Activated naive CD8-positive, alpha-beta T cell treated with anti-CD3 and anti-CD28 coated beads, Interleukin-2, amount 50 U/mL, for 24 hours (primary cell): Measurements from ENCODE around the gene MUCL3.
A peak's percentile ranks its signal among the peaks of the same experiment; 100 is the strongest.
"Not testable (repeated sequence)": the region's sequence is repeated elsewhere in the genome, so short reads cannot be mapped to it uniquely, and the experiment has no call there.

ENCODE experiments used
- ATAC-seq: fragments of 150-1000 bp; cut with Tn5 transposase; one replicate; pipeline ENCODE4 v1.10.0; 2021
- DNase-seq: peaks from one replicate; pipeline ENCODE4 v3.0.0; 2021
- H3K27ac Mint-ChIP-seq: one replicate; pipeline ENCODE4 v1.8.0; 2021; ENCODE audit warnings: mild to moderate bottlenecking, mixed read lengths
- H3K27me3 Mint-ChIP-seq: one replicate; pipeline ENCODE4 v1.8.0; 2021; ENCODE audit warnings: mixed read lengths
- H3K36me3 Mint-ChIP-seq: one replicate; pipeline ENCODE4 v1.8.0; 2021; ENCODE audit warnings: low read depth, mixed read lengths
- H3K4me1 Mint-ChIP-seq: one replicate; pipeline ENCODE4 v1.8.0; 2021; ENCODE audit warnings: mixed read lengths
- H3K4me3 Mint-ChIP-seq: one replicate; pipeline ENCODE4 v1.8.0; 2021; ENCODE audit warnings: mild to moderate bottlenecking, moderate library complexity, mixed read lengths
- H3K9me3 Mint-ChIP-seq: one replicate; pipeline ENCODE4 v1.8.0; 2021; ENCODE audit warnings: mixed read lengths

MUCL3 gene

DNA sequence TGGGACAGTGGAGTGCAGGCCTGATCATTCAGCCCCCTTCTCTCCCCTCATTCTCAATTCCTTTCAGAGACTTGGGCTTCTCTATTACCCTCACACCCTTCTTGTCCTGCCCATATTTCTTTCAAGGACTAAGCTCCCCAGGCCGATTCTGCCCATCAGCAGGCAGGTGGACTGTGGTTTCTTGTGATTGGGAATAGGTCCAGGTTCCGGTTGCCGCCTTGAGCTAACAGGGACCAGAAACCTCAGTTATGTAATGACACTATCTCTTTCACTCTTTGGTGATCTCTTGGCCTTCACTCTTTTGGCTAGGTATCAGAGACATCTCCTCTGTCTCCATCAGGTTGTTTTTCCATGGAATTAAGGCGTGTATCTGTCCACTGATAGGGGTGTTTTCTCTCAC lies 6.5 kb downstream of the MUCL3 start:
- Mint-ChIP-seq H3K36me3 (no peaks in the 10 kb centered on the region), H3K9me3 (no peaks in the 10 kb centered on the region), H3K27me3 (peaks cover 48% of the 10 kb centered on the region), H3K4me3 (no peak overlapping the region), H3K4me1 (peaks cover 4% of the 10 kb centered on the region), H3K27ac (no peak overlapping the region)
- ATAC-seq = no peak
- DNase-seq = no peak

DNA sequence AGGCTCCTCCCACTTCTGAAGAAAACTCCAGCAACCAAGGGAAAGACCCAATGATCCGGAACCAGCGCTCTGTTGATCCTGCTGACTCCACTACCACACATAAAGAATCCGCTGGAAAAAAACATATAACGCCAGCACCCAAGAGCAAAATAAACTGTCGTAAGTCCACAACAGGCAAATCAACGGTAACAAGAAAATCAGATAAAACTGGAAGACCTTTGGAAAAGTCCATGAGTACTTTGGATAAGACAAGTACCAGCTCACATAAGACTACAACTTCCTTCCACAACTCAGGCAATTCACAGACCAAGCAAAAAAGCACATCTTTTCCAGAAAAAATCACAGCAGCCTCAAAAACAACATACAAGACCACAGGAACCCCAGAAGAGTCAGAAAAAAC lies 8.0 kb downstream of the MUCL3 start:
- no peak for DNase-seq
- Mint-ChIP-seq H3K36me3 (no peaks in the 10 kb centered on the region), H3K27ac (no peak overlapping the region)

DNA sequence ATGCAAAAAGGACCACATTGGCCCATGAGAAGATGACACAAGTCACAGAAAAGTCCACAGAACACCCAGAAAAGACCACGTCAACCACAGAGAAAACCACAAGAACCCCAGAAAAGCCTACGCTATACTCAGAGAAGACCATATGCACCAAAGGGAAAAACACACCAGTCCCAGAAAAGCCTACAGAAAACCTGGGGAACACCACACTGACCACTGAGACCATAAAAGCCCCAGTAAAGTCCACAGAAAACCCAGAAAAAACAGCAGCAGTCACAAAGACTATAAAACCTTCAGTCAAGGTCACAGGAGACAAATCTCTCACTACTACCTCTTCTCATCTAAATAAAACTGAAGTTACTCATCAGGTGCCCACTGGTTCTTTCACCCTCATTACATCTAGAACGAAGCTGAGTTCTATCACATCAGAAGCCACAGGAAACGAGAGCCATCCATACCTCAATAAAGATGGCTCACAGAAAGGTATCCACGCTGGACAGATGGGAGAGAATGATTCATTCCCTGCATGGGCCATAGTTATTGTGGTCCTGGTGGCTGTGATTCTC lies 11.2 kb downstream of the MUCL3 start:
- Mint-ChIP-seq H3K9me3 (no peaks in the 10 kb centered on the region), H3K4me3 (peak overlapping the region; percentile 35), H3K27ac (peak overlapping the region; percentile 66)

More for the DNA sequence above, 8.0 kb downstream of the MUCL3 start:
- H3K27me3 Mint-ChIP-seq = peaks cover 43% of the 10 kb centered on the region
- H3K9me3 Mint-ChIP-seq = no peaks in the 10 kb centered on the region
- no peak for ATAC-seq
- no peak overlapping the region for H3K4me3 Mint-ChIP-seq
- H3K4me1 Mint-ChIP-seq = peaks cover 4% of the 10 kb centered on the region

DNA sequence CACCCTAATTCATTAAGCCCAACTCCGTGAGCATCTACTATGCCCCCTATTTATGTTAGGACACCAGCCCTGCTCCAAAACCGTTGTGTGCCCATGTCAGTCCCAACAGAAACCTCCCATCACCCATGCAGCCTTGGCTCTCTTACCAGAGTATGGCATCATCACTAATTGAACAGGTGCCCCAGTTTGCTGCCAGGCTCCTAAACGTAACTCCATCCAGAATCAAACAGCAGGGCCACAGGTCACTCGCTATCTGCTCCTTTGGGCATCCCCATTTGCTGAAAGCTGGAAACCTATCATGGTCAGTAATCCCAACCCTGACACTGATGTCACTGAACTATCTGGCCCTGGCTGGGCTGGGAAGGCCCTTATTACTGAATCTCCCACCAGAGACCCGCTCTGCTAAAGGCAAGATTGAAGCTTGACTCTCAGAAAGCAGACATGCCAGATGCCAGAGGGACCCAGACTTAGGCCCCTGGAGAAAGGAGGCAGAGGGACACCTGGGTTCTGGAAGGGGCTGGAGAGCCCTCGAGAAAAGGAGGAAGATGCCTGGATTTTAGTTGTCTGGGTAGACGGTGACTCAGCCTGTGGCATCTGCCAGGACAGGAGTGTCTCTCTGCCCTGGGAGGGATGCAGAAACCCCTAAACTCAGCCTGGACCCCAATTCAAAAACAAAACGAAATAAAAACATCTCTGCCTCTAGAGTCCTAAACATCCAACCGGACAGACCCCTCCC lies 14.0 kb downstream of the MUCL3 start:
- H3K4me3 Mint-ChIP-seq = peak overlapping the region; percentile 79

More for the DNA sequence above, 11.2 kb downstream of the MUCL3 start:
- ATAC-seq = no peak
- Mint-ChIP-seq H3K27me3 (peaks cover 32% of the 10 kb centered on the region), H3K36me3 (no peaks in the 10 kb centered on the region), H3K4me1 (peaks cover 15% of the 10 kb centered on the region)
- DNase-seq = no peak

DNA sequence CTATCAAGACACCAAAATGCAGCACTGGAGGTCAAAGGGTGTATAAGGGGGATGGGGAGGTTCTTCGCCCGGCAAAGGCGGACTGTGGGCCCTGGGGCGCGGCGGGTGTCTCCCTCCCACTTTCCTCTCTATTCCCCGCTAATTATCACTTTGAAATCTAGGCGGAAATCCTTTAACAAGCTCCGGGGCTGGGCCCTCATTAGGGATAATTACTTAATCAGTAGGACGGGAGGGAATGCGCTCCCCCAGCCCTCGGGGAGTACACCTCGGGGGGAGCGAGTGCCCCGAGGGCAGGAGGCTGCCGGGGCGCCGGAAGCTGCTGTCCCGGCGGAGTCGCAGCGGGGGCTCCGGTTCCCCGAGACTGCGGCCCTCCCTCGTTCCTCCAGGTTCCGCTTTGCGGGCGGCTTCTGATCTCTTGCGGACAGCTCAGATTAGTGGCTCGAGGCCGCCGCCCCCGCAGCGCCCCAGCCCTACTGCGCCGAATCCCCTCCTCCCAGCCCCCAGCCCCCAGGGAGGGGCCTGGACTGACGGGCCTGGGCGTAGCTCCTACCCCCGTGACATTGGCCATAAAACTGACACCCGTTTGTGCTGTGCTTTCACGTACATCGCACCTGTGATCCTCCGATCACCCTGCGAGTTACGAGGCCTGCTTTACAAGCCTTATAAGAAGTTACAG lies 14.7 kb downstream of the MUCL3 start:
- Mint-ChIP-seq H3K27ac (peak overlapping the region; percentile 76), H3K27me3 (peaks cover 26% of the 10 kb centered on the region), H3K36me3 (no peaks in the 10 kb centered on the region), H3K4me3 (peak overlapping the region; percentile 79), H3K4me1 (peaks cover 15% of the 10 kb centered on the region), H3K9me3 (no peaks in the 10 kb centered on the region)
- peak; percentile 89 for ATAC-seq
- DNase-seq = peak; percentile 78

More for the DNA sequence above, 14.0 kb downstream of the MUCL3 start:
- Mint-ChIP-seq H3K4me1 (peaks cover 15% of the 10 kb centered on the region), H3K36me3 (no peaks in the 10 kb centered on the region), H3K27ac (peak overlapping the region; percentile 73), H3K9me3 (no peaks in the 10 kb centered on the region), H3K27me3 (peaks cover 31% of the 10 kb centered on the region)
- ATAC-seq = no peak
- DNase-seq = no peak

DNA sequence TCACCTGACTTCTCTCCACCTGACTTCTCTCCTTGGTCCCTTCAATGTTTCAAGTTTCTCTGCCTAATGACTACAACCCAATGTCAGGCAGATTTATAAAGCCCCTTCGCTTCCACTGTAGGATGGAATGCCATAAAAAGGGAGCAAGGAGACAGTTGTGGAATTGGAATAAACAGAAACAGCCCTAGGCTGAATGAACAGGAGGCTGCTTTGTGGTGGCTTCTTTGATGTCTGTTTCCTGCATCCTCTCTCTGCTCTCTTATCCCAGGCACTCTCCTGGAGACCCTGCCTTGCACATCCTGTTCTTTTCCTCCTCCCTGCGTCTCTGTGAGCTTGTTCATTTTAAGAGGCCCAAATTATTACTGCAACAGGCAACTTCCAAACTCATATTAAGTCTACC lies 16.9 kb downstream of the MUCL3 start:
- Mint-ChIP-seq H3K36me3 (no peaks in the 10 kb centered on the region), H3K27me3 (peaks cover 25% of the 10 kb centered on the region), H3K9me3 (no peaks in the 10 kb centered on the region), H3K4me1 (peaks cover 11% of the 10 kb centered on the region), H3K4me3 (no peak overlapping the region), H3K27ac (no peak overlapping the region)
- DNase-seq (no peak), ATAC-seq (no peak)

DNA sequence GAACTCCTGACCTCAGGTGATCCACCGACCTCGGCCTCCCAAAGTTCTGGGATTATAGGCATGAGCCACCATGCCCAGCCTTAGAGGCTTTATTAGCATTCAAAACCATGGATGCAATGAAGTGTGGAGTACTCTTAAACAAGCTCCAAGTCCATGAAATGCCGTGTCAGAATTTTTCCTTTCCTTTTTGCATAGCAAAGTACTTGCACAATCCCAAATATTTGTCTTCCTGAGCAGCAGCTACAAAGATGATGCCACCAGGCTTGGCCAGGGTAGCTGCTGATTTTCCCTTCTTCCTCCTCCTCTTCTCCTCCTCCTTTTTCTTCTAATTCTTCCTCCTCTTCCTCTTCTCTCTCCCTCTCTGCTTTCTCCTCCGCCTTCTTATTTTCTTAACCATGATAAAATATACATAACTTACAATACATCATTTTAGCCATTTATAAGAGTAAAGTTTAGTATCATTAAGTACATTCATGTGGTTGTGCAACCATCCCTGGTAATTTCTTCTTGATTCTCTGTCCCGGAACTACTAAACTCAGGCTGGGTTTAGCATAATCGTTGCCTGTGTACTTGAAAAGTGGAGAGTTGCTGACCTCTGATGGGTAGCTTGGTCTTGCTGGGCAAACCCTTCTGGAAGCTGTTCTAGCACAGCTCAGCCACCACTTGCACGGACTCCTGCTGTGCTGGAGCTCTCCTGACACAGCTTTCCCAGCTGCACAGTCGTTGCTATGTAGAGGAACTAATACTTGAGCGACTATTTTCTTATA lies 20.3 kb downstream of the MUCL3 start:
- Mint-ChIP-seq H3K36me3 (no peaks in the 10 kb centered on the region), H3K4me3 (no peak overlapping the region), H3K9me3 (no peaks in the 10 kb centered on the region), H3K27me3 (peaks cover 36% of the 10 kb centered on the region), H3K4me1 (peaks cover 11% of the 10 kb centered on the region), H3K27ac (no peak overlapping the region)
- no peak for ATAC-seq
- no peak for DNase-seq

GRCh38 chr6:30962716-30963115 lies 21.9 kb downstream of the MUCL3 start:
- Mint-ChIP-seq H3K27ac (no peak overlapping the region), H3K36me3 (no peaks in the 10 kb centered on the region), H3K4me1 (peaks cover 9% of the 10 kb centered on the region), H3K27me3 (peaks cover 28% of the 10 kb centered on the region), H3K9me3 (no peaks in the 10 kb centered on the region), H3K4me3 (no peak overlapping the region)
- no peak for DNase-seq
- ATAC-seq = no peak

DNA sequence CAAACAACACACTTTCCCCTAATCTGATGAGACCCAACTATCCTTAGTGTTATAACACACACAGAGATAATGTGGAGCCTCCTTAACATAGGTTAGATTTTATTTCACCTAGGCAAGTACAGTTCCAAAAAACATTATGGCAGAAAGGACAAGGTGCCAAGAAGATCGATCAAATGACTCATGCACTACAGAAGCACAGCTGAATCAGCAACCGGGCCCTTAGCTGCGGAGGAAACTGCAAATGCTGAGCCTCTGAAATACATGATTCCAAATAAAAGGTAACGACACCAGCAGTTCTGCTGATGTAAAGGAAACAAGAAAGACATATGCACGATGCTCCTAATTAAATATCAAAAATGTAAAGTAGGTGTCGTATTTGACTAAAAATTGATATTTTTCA lies 22.9 kb downstream of the MUCL3 start:
- no peak overlapping the region for H3K27ac Mint-ChIP-seq
- peaks cover 9% of the 10 kb centered on the region for H3K4me1 Mint-ChIP-seq
- ATAC-seq (no peak), DNase-seq (no peak)
- H3K27me3 Mint-ChIP-seq = peaks cover 28% of the 10 kb centered on the region
- no peak overlapping the region for H3K4me3 Mint-ChIP-seq
- no peaks in the 10 kb centered on the region for H3K9me3 Mint-ChIP-seq
- no peaks in the 10 kb centered on the region for H3K36me3 Mint-ChIP-seq

DNA sequence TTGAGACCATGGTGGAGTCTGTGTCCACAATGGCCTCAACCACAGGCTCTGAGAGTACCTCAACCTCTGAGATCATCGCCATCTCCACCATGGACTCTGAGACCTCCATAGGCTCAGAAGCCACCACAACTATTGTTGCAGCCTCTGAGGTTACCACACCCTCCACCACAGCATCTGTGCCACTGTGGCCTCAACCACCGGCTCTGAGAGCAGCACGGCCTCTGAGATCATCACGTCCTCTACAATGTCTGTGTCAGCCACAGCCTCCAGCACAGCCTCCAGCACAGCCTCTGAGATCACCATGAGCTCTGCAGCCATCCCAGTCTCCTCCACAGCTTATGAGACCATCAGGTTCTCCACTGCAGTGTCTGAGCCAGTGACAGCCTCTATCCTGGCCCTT lies 23.3 kb downstream of the MUCL3 start:
- H3K9me3 Mint-ChIP-seq = no peaks in the 10 kb centered on the region
- no peaks in the 10 kb centered on the region for H3K36me3 Mint-ChIP-seq
- no peak overlapping the region for H3K27ac Mint-ChIP-seq
- H3K4me3 Mint-ChIP-seq = no peak overlapping the region
- peaks cover 9% of the 10 kb centered on the region for H3K4me1 Mint-ChIP-seq
- no peak for DNase-seq
- H3K27me3 Mint-ChIP-seq = peaks cover 26% of the 10 kb centered on the region
- ATAC-seq = peak; percentile 24

DNA sequence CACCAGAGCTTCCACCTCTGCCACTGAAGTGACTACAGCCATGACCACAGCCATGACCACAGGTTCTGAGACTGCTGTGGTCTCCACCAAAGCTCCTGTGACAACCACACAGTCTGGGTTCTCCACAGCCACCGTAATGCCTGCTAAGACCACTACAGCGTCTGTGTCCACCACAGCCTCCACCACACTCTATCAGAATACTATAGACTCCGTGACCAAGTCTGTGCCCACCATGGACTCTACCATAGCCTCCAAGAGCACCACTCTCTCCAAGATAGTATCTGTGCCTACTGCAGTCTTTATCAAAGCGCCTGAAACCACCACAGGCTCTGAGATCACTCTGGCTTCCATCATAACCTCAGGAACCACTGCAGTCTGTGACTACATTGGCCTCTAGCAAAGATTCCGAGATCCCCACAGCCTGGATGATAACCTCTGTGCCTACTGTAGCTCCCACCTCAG lies 24.4 kb downstream of the MUCL3 start:
- no peaks in the 10 kb centered on the region for H3K36me3 Mint-ChIP-seq
- no peak for DNase-seq
- peak; percentile 49 for ATAC-seq
- peaks cover 24% of the 10 kb centered on the region for H3K27me3 Mint-ChIP-seq
- H3K9me3 Mint-ChIP-seq = no peaks in the 10 kb centered on the region
- H3K4me1 Mint-ChIP-seq = peaks cover 9% of the 10 kb centered on the region
- H3K27ac Mint-ChIP-seq = no peak overlapping the region
- no peak overlapping the region for H3K4me3 Mint-ChIP-seq

DNA sequence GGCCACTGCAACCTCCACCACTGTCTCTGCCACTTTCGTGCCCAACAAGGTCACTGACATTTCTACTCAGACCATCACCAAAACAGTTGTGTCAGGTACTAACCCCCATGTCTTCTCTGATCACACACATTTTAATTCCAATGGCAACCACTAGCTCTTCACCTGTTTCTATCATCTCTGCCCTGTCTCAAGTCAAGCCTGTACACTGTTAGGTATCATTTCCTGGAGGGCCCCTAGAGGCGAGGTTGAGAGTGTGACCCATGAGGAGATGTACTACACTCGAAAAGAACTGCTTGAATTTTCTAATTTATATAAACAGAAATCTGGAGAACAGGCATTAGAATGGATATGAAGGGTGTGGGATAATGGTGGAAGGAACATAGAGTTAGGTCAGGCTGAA lies 25.4 kb downstream of the MUCL3 start:
- H3K9me3 Mint-ChIP-seq = no peaks in the 10 kb centered on the region
- ATAC-seq (no peak), DNase-seq (no peak)
- no peak overlapping the region for H3K27ac Mint-ChIP-seq
- H3K4me1 Mint-ChIP-seq = peaks cover 9% of the 10 kb centered on the region
- H3K36me3 Mint-ChIP-seq = no peaks in the 10 kb centered on the region
- no peak overlapping the region for H3K4me3 Mint-ChIP-seq
- peaks cover 21% of the 10 kb centered on the region for H3K27me3 Mint-ChIP-seq

- not testable (repeated sequence) for H3K4me3 Mint-ChIP-seq, H3K9me3 Mint-ChIP-seq, H3K36me3 Mint-ChIP-seq, ATAC-seq, H3K27ac Mint-ChIP-seq, DNase-seq, H3K4me1 Mint-ChIP-seq
- peaks cover 18% of the 10 kb centered on the region for H3K27me3 Mint-ChIP-seq
Measured at GRCh38 chr6:30969171-30969570, 28.4 kb downstream of the MUCL3 start.

- Mint-ChIP-seq H3K36me3 (no peaks in the 10 kb centered on the region), H3K27me3 (peaks cover 4% of the 10 kb centered on the region), H3K27ac (no peak overlapping the region)
Measured at GRCh38 chr6:30970946-30971345, 30.2 kb downstream of the MUCL3 start.

More at GRCh38 chr6:30970946-30971345, 30.2 kb downstream of the MUCL3 start:
- Mint-ChIP-seq H3K4me1 (no peaks in the 10 kb centered on the region), H3K9me3 (no peaks in the 10 kb centered on the region), H3K4me3 (no peak overlapping the region)
- DNase-seq (no peak), ATAC-seq (no peak)
